HK-2 (cell line): ENCODE results near the gene GSKIP.

ENCODE experiments used
- DNase-seq: peaks from one replicate; pipeline ENCODE4 v3.0.0-alpha.2; 2018; ENCODE audit not compliant: unreplicated experiment

The GSKIP gene

DNA sequence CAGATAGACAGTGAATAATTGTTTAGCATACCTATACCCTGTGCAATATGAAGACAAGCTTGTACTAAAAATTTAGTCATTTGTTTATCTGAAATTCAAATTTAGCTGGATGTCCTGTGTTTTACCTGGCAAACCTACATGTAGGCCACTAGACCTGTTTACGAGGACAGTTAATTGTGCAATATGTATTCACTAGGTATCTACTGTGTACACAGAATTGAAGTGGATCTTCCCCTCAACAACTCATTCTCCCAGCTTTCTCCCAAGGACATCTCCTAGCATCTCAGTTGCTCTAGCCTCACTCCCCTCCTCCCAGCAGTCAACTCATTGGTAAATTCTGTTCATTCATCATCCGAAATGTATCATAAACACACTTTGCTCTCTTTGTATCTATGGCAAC lies 53.9 kb downstream of the GSKIP start:
- DNase-seq = no peak

GRCh38 chr14:96418075-96418474 lies 54.7 kb downstream of the GSKIP start:
- DNase-seq = no peak

GRCh38 chr14:96421236-96421635 lies 57.9 kb downstream of the GSKIP start:
- no peak for DNase-seq

DNA sequence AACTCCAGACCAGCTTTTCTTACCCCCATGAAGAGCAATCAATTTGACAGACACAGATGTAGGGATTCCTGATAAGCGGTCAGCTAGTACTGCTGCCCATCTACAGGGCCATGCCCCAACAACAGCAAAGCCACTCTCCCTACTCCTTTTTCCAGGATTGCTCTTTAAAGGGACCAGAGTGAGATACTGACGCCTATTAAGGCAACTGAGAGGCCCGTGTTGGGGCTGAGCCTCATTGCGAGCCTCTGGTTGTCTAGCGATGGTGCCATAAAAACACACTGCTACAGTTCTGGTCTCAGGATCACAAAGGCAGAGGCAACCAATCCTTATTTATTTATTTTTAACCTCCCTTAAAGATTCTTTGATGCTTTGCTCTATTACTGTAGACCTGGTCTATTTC lies 59.7 kb downstream of the GSKIP start:
- no peak for DNase-seq

- DNase-seq = no peak
Observed at GRCh38 chr14:96423446-96424108, 60.3 kb downstream of the GSKIP start.

GRCh38 chr14:96424109-96424989 lies 61.0 kb downstream of the GSKIP start:
- peak; percentile 14 for DNase-seq

DNA sequence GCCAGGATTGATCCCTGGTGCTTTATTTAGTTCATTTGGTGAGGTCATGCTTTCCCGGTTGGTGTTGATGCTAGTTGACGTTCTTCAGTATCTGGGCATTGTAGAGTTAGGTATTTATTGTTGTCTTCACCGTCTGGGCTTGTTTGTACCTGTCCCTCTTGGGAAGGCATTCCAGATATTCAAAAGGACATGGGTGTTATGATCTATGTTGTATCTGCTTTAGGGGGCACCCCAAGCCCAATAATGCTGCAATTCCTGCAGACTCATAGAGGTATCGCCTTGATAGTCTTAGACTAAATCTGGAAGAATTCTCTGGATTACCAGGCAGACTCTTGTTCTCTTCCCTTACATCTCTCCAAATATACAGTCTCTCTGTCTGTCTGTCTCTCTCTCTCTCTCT lies 70.7 kb downstream of the GSKIP start:
- DNase-seq = no peak
